GM18502 (cell line): Measurements from ENCODE around the gene PIP5K1A.
A peak's percentile ranks its signal among the peaks of the same experiment; 100 is the strongest.
"Not testable (repeated sequence)": the region's sequence is repeated elsewhere in the genome, so short reads cannot be mapped to it uniquely, and the experiment has no call there.

Source experiments
- ATAC-seq: cut with Tn5 transposase; IDR thresholded peaks from one replicate; pipeline ENCODE4 v1.9.1; 2021; ENCODE audit warnings: mild to moderate bottlenecking; ENCODE audit not compliant: unreplicated experiment, poor library complexity

Gene PIP5K1A

GRCh38 chr1:151246786-151247185 is 48.4 kb downstream of the PIP5K1A start:
- ATAC-seq: no peak

GRCh38 chr1:151251656-151252470 is 53.5 kb downstream of the PIP5K1A start:
- ATAC-seq: no peak

- ATAC-seq: peak; percentile 90
Observed at GRCh38 chr1:151254217-151255213, 56.2 kb downstream of the PIP5K1A start, which contains the start of gene PSMD4. Gene PSMD4 (plus strand): TSS chr1:151254734. CDS start chr1:151254783, 49 bp downstream.

GRCh38 chr1:151255381-151255780 is 57.0 kb downstream of the PIP5K1A start:
- no peak for ATAC-seq

GRCh38 chr1:151259351-151259750 is 61.0 kb downstream of the PIP5K1A start:
- ATAC-seq: no peak

- ATAC-seq: no peak
Observed at GRCh38 chr1:151265446-151266236, 67.3 kb downstream of the PIP5K1A start.

GRCh38 chr1:151266315-151266714 is 68.0 kb downstream of the PIP5K1A start:
- no peak for ATAC-seq

- no peak for ATAC-seq
Observed at GRCh38 chr1:151266821-151267220, 68.5 kb downstream of the PIP5K1A start.

GRCh38 chr1:151267760-151268159 is 69.4 kb downstream of the PIP5K1A start:
- no peak for ATAC-seq

GRCh38 chr1:151273924-151274466 is 75.6 kb downstream of the PIP5K1A start:
- ATAC-seq: no peak

- ATAC-seq: not testable (repeated sequence)
Observed at GRCh38 chr1:151275341-151275740, 77.0 kb downstream of the PIP5K1A start.

- ATAC-seq: no peak
Observed at GRCh38 chr1:151277249-151277648, 78.9 kb downstream of the PIP5K1A start.

GRCh38 chr1:151281225-151281968 is 83.0 kb downstream of the PIP5K1A start:
- peak; percentile 31 for ATAC-seq

GRCh38 chr1:151281969-151282882 is 83.9 kb downstream of the PIP5K1A start, which contains the start of gene ZNF687:
Gene ZNF687 (plus strand): TSS chr1:151282299. CDS start chr1:151286292, 3,993 bp downstream.
- ATAC-seq: peak; percentile 87

GRCh38 chr1:151282883-151283725 is 84.8 kb downstream of the PIP5K1A start:
- ATAC-seq: no peak

GRCh38 chr1:151284013-151284577 is 85.7 kb downstream of the PIP5K1A start:
- ATAC-seq: no peak
